Lung (tissue), 13 donors: ENCODE data around the gene EFCAB7. TPM values are rescaled to one million over a fixed set of nuclear protein-coding genes. Genes with fewer than 3 reads are reported as not detected.

Experiments used
- ATAC-seq: fragments of 200-7000 bp; cut with Tn5 transposase; one replicate; pipeline ENCODE4 v1.9.1; 2020; ENCODE audit warnings: moderate number of reproducible peaks; ENCODE audit not compliant: insufficient read depth, low FRiP score
- DNase-seq, 3 donors: peaks; one replicate each; pipeline ENCODE4 v3.0.0-alpha.2; 2013 to 2017
- H3K27ac ChIP-seq, 2 donors: one replicate each; pipeline ENCODE4 v1.5.1; 2013; ENCODE audit warnings: mild to moderate bottlenecking in 2 of 2, moderate library complexity in 2 of 2, control low read depth in 1 of 2, inconsistent platforms in 1 of 2, low read depth in 1 of 2, low read length in 1 of 2
- H3K27me3 ChIP-seq, 3 donors: one replicate each; pipeline ENCODE4 v1.5.1; 2013; ENCODE audit warnings: low read length in 2 of 3; ENCODE audit not compliant: control insufficient read depth in 3 of 3, insufficient read depth in 3 of 3
- H3K36me3 ChIP-seq, 4 donors: one replicate each; pipeline ENCODE4 v1.5.1; 2013; ENCODE audit warnings: low read length in 4 of 4, mild to moderate bottlenecking in 1 of 4, moderate library complexity in 1 of 4; ENCODE audit not compliant: control insufficient read depth in 4 of 4, insufficient read depth in 4 of 4
- H3K4me1 ChIP-seq, 5 donors: one replicate each; pipeline ENCODE4 v1.5.1; 2013; ENCODE audit warnings: low read length in 5 of 5, mild to moderate bottlenecking in 2 of 5, moderate library complexity in 1 of 5; ENCODE audit not compliant: control insufficient read depth in 5 of 5, insufficient read depth in 5 of 5
- H3K4me3 ChIP-seq: one replicate; pipeline ENCODE4 v1.5.1; 2013; ENCODE audit warnings: mild to moderate bottlenecking, control low read depth, moderate library complexity
- H3K9ac ChIP-seq, 2 donors: one replicate each; pipeline ENCODE4 v1.5.1; 2013; ENCODE audit warnings: low read length in 2 of 2, control low read depth in 1 of 2; ENCODE audit not compliant: insufficient read depth in 1 of 2
- H3K9me3 ChIP-seq, 4 donors: one replicate each; pipeline ENCODE4 v1.5.1; 2013; ENCODE audit warnings: low read length in 3 of 4, mild to moderate bottlenecking in 1 of 4, moderate library complexity in 1 of 4; ENCODE audit not compliant: control insufficient read depth in 4 of 4, insufficient read depth in 3 of 4
- WGBS, 2 donors: extraction: QIAGEN DNeasy Blood & Tissue Kit; methylation state at CpG; one replicate each; pipeline ENCODE4 v1.1.7; 2013; 5-methylcytosine and 5-hydroxymethylcytosine counted together
- polyA plus RNA-seq, 2 donors: library from polyadenylated mRNA; stranded (reverse); fragments of 200-250 nt; gene quantifications; one replicate each; pipeline ENCODE4 v1.2.1, GENCODE V29; 2013
- small RNA-seq: library from RNA; depleted of rRNA; stranded (forward); fragments of <200 nt; gene quantifications from one replicate; pipeline ENCODE3, GENCODE V24; 2014; ENCODE audit warnings: low replicate concordance
- total RNA-seq, 2 donors: library from RNA; depleted of rRNA in 1 of 2; stranded (reverse); fragments of >200 nt in 1 of 2; gene quantifications; one replicate each; pipeline ENCODE4 v1.2.1, GENCODE V29; 2014 to 2021
- TF ChIP-seq, protein P1 (sequence below): IDR thresholded peaks from 2 replicates; pipeline ENCODE4 v1.5.1; 2012; ENCODE audit warnings: mild to moderate bottlenecking; ENCODE audit errors: control extremely low read depth, extremely low read depth
- donor health status: control.
- donor health status: control.
- donor health status: Bipolar disorder and iron deficiency.
- donor health status: healthy.
- donor health status: DM: yes; HTN: yes; CAD: no.

EFCAB7 gene
- total and polyA plus RNA-seq, 4 donors, result 3.3 to 29.0 (median 5.8) TPM

DNA sequence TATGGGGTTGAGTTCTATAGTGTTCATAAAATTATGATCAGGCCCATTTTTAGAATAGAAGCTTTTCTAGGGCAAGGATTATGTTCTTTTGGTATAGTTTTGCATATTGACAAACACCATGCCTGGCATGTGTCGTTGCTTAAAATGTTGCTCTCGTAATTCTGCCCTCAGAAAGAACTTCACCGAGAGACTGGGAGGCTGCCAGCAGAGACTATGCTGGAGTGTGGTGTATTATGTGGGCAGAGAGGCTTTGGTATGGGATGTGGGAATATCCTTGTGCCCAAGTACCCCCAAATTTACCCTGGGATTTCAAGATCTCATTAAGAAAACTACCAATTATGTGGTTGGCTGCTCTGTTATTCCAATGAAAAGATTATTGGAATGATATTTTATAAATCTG lies 97.8 kb downstream of the EFCAB7 start:
- 72 to 77% methylated on average over 3 of the region's 3 CpGs for WGBS, 2 donors
- Histone ChIP-seq H3K27ac (no peak overlapping the region), H3K9ac (no peak overlapping the region), H3K36me3 (no peaks in the 10 kb centered on the region), H3K9me3 (no peaks in the 10 kb centered on the region), H3K4me3 (no peak overlapping the region), H3K4me1 (peaks cover 0 to 35% (median 19%) of the 10 kb centered on the region in 5 donors), H3K27me3 (no peaks in the 10 kb centered on the region)
- ATAC-seq (no peak), DNase-seq (no peak)
- TF ChIP-seq, protein P1, sequence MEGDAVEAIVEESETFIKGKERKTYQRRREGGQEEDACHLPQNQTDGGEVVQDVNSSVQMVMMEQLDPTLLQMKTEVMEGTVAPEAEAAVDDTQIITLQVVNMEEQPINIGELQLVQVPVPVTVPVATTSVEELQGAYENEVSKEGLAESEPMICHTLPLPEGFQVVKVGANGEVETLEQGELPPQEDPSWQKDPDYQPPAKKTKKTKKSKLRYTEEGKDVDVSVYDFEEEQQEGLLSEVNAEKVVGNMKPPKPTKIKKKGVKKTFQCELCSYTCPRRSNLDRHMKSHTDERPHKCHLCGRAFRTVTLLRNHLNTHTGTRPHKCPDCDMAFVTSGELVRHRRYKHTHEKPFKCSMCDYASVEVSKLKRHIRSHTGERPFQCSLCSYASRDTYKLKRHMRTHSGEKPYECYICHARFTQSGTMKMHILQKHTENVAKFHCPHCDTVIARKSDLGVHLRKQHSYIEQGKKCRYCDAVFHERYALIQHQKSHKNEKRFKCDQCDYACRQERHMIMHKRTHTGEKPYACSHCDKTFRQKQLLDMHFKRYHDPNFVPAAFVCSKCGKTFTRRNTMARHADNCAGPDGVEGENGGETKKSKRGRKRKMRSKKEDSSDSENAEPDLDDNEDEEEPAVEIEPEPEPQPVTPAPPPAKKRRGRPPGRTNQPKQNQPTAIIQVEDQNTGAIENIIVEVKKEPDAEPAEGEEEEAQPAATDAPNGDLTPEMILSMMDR, result no peak

DNA sequence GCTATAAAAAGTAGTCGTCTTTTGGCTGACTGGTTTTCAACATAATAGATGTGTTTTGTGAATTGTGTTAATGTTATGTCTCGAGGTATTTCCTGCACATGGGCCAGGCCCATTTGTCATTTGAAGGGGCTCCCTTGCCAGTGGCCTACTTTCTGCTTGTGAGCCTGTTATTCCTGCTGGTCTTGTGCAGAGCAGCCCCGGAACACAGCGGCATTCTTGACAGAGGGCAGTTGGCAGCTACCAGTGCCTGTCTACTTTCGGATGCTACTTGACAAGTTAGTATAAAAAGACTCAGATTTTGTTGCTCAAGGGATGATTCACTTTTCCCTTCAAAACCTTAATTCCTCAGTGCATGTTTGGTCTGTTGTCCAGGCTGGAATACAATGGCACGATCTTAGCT lies 98.4 kb downstream of the EFCAB7 start:
- DNase-seq, result peak in 2 of 3 donors; percentile 47 to 63
- WGBS, 2 donors, result 52 to 75% methylated on average over 6 of the region's 6 CpGs
- Histone ChIP-seq H3K27ac (no peak overlapping the region), H3K9ac (no peak overlapping the region), H3K4me3 (no peak overlapping the region), H3K4me1 (peaks cover 0 to 28% (median 17%) of the 10 kb centered on the region in 5 donors), H3K9me3 (no peaks in the 10 kb centered on the region), H3K27me3 (no peaks in the 10 kb centered on the region), H3K36me3 (no peaks in the 10 kb centered on the region)
- no peak for ATAC-seq
- TF ChIP-seq, protein P1, result no peak

Small RNA genes within 50 kb of the gene (small RNA-seq; reads per million reads assigned to genes)
- not detected for gene RF02105
- not detected for gene RF02106
- gene RF02107, result not detected
- not detected for gene RF02108
- not detected for gene RF02109
- gene RF02110, result not detected
- not detected for gene RN7SL488P
- gene RNU7-123P, result not detected

Other genes with a start within 250 kb of the EFCAB7 start
- gene FOXD3, start 201.0 kb upstream of the EFCAB7 start, total RNA-seq, result under 1 TPM in 1 of 2 donors, not detected in 1; 0.26 TPM
- under 1 TPM in 1 of 2 donors, not detected in 1; 0.01 TPM for gene FOXD3, start 201.0 kb upstream of the EFCAB7 start, polyA plus RNA-seq
- gene ALG6, start 155.9 kb upstream of the EFCAB7 start, total RNA-seq, result 10 to 100 TPM in 1 of 2 donors, 1 to 10 TPM in 1; 8.3 to 25.3 TPM
- 10 to 100 TPM in 1 of 2 donors, 1 to 10 TPM in 1; 8.2 to 15.2 TPM for gene ALG6, start 155.9 kb upstream of the EFCAB7 start, polyA plus RNA-seq
- 10 to 100 TPM; 17.4 to 31.1 TPM for gene ITGB3BP, start 300 bp upstream of the EFCAB7 start, total RNA-seq
- gene ITGB3BP, start 300 bp upstream of the EFCAB7 start, polyA plus RNA-seq, result 10 to 100 TPM in 1 of 2 donors, 1 to 10 TPM in 1; 7.0 to 36.5 TPM
- gene PGM1, start 69.9 kb downstream of the EFCAB7 start, total RNA-seq, result 10 to 100 TPM; 44.5 to 53.8 TPM
- 10 to 100 TPM in 1 of 2 donors, 1 to 10 TPM in 1; 9.1 to 25.1 TPM for gene PGM1, start 69.9 kb downstream of the EFCAB7 start, polyA plus RNA-seq